IMR-90 (cell line): Measurements from ENCODE around the gene GCGR.

ENCODE experiments used
- BHLHE40 ChIP-seq: fragments of 150-350 bp; IDR thresholded peaks from 2 replicates; pipeline ENCODE4 v1.6.1; 2016; ENCODE audit warnings: mild to moderate bottlenecking, low read depth, low read length
- CEBPB ChIP-seq: IDR thresholded peaks from 2 replicates; pipeline ENCODE4 v1.6.1; 2012; ENCODE audit warnings: low read depth, low read length, improper control_type of control experiment
- CTCF ChIP-seq: conservative IDR thresholded peaks from 2 replicates; pipeline ENCODE4 v1.5.1; 2012; ENCODE audit warnings: mild to moderate bottlenecking, low read depth, low read length, improper control_type of control experiment
- FOS ChIP-seq: fragments of 150-350 bp; IDR thresholded peaks from 2 replicates; pipeline ENCODE4 v1.6.1; 2016; ENCODE audit warnings: low read depth, low read length
- MAFK ChIP-seq: IDR thresholded peaks from 2 replicates; pipeline ENCODE4 v1.6.1; 2012; ENCODE audit warnings: low read depth, low read length, improper control_type of control experiment
- MAZ ChIP-seq: IDR thresholded peaks from 2 replicates; pipeline ENCODE4 v1.6.1; 2012; ENCODE audit warnings: low read depth, mild to moderate bottlenecking, low read length, improper control_type of control experiment, moderate library complexity, borderline replicate concordance
- NFE2L2 ChIP-seq: fragments of 150-350 bp; IDR thresholded peaks from 2 replicates; pipeline ENCODE4 v1.6.1; 2016; ENCODE audit warnings: low read depth, mild to moderate bottlenecking, low read length
- POLR2A ChIP-seq: IDR thresholded peaks from 2 replicates; pipeline ENCODE4 v1.6.1; 2012; ENCODE audit warnings: mild to moderate bottlenecking, low read depth, low read length
- RAD21 ChIP-seq: IDR thresholded peaks from 2 replicates; pipeline ENCODE4 v1.6.1; 2012; ENCODE audit warnings: low read length, improper control_type of control experiment
- RFX5 ChIP-seq: IDR thresholded peaks from 2 replicates; pipeline ENCODE4 v1.8.0; 2012; ENCODE audit warnings: low read depth, mild to moderate bottlenecking, low read length, moderate library complexity
- SMC3 ChIP-seq: fragments of 150-350 bp; IDR thresholded peaks from 2 replicates; pipeline ENCODE4 v1.6.1; 2016; ENCODE audit warnings: low read depth, mild to moderate bottlenecking, antibody characterized with exemption, low read length, moderate library complexity

- TF ChIP-seq RFX5 (no peak), CTCF (no peak), POLR2A (no peak), MAZ (no peak), RAD21 (no peak), BHLHE40 (no peak), SMC3 (no peak), CEBPB (no peak), MAFK (no peak), NFE2L2 (no peak), FOS (no peak)
Measured at GRCh38 chr17:81840826-81841778, 37.2 kb downstream of the GCGR start.
